ENCODE data around the gene NDUFC2.

- TF ChIP-seq CTCF (IDR thresholded peaks at IDR 0.05) (no peak), POLR2A (IDR thresholded peaks at IDR 0.05) (no peak)
Observed at GRCh38 chr11:78032090-78032489, 47.6 kb downstream of the NDUFC2 start.
